SU-DHL-6 (cell line): ENCODE measurements around the gene NMNAT2.

Source experiments
- EZH2phosphoT487 ChIP-seq: fragments of 200-600 bp; sonication (generic), shearing (Covaris generic); conservative IDR thresholded peaks from 2 replicates; pipeline ENCODE4 v1.6.1; 2018; ENCODE audit warnings: mild to moderate bottlenecking, antibody characterized with exemption, low read length, moderate library complexity, mixed read lengths
- TF ChIP-seq, protein P1 (sequence below): fragments of 200-600 bp; sonication (generic); IDR thresholded peaks from one replicate; pipeline ENCODE4 v1.5.1; 2017; ENCODE audit warnings: antibody characterized with exemption, mild to moderate bottlenecking, low read length, moderate library complexity; ENCODE audit not compliant: insufficient read depth, poor library complexity, severe bottlenecking

DNA sequence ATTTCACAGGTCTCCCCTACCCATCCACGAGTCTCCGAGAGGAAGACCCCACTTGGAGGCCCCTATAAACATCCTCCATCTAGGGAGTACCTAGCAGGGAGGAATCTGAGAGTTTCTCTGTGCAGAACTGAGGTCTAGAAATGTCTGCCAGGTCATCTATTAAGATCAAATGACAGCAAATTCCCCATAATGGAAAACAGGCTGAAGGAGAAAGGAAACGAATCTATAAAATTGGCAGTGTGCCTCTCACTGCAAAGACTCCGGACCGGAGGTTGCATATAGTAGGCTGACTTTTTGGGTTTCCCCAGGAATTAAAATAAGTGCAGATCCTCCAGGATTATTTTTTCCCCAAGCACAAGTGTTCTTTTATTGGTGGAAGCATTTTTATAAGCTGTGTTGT, 57.7 kb downstream of the NMNAT2 start:
- TF ChIP-seq, protein P1, sequence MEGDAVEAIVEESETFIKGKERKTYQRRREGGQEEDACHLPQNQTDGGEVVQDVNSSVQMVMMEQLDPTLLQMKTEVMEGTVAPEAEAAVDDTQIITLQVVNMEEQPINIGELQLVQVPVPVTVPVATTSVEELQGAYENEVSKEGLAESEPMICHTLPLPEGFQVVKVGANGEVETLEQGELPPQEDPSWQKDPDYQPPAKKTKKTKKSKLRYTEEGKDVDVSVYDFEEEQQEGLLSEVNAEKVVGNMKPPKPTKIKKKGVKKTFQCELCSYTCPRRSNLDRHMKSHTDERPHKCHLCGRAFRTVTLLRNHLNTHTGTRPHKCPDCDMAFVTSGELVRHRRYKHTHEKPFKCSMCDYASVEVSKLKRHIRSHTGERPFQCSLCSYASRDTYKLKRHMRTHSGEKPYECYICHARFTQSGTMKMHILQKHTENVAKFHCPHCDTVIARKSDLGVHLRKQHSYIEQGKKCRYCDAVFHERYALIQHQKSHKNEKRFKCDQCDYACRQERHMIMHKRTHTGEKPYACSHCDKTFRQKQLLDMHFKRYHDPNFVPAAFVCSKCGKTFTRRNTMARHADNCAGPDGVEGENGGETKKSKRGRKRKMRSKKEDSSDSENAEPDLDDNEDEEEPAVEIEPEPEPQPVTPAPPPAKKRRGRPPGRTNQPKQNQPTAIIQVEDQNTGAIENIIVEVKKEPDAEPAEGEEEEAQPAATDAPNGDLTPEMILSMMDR, result no peak
- TF ChIP-seq EZH2phosphoT487, result no peak
